SJCRH30 (cell line): ENCODE results near the gene ADGRG1. TPM values are rescaled to one million over a fixed set of nuclear protein-coding genes. Genes with fewer than 3 reads are reported as not detected.
"Not testable (repeated sequence)": the region's sequence is repeated elsewhere in the genome, so short reads cannot be mapped to it uniquely, and the experiment has no call there.

Experiments used
- DNase-seq, 2 experiments: peaks; one replicate each; pipeline ENCODE4 v3.0.0-alpha.2; 2015 to 2020
- H3K27ac ChIP-seq: fragments of 250-450 bp; sonication (Bioruptor Pico); 2 replicates; pipeline ENCODE4 v1.5.1; 2020; ENCODE audit warnings: mild to moderate bottlenecking, moderate library complexity
- H3K27me3 ChIP-seq: fragments of 250-450 bp; sonication (Bioruptor Pico); 2 replicates; pipeline ENCODE4 v1.5.1; 2020; ENCODE audit warnings: mild to moderate bottlenecking, moderate library complexity
- H3K36me3 ChIP-seq: fragments of 250-450 bp; sonication (Bioruptor Pico); 2 replicates; pipeline ENCODE4 v1.5.1; 2020; ENCODE audit warnings: mild to moderate bottlenecking, moderate library complexity
- H3K4me1 ChIP-seq: fragments of 250-450 bp; sonication (Bioruptor Pico); 2 replicates; pipeline ENCODE4 v1.5.1; 2020; ENCODE audit warnings: mild to moderate bottlenecking, moderate library complexity
- H3K4me3 ChIP-seq: fragments of 250-450 bp; sonication (Bioruptor Pico); 2 replicates; pipeline ENCODE4 v1.5.1; 2020; ENCODE audit warnings: mild to moderate bottlenecking, moderate library complexity
- H3K9me3 ChIP-seq: fragments of 250-450 bp; sonication (Bioruptor Pico); replicated peaks from 2 replicates; pipeline ENCODE4 v1.5.1; 2020; ENCODE audit warnings: mild to moderate bottlenecking, moderate library complexity
- total RNA-seq: library from RNA; depleted of rRNA; stranded (reverse); fragments of >200 nt; shearing (Covaris generic); gene quantifications from 2 replicates; pipeline ENCODE4 v1.2.3, GENCODE V29; 2014; rRNA removed

Gene ADGRG1
- total RNA-seq, 1 experiment from 2014 or later, result 0.32 TPM

- Histone ChIP-seq H3K4me3 (no peak overlapping the region), H3K4me1 (no peaks in the 10 kb centered on the region), H3K27ac (no peak overlapping the region), H3K36me3 (no peaks in the 10 kb centered on the region), H3K9me3 (no peaks in the 10 kb centered on the region), H3K27me3 (peaks cover 48% of the 10 kb centered on the region)
- DNase-seq, result no peak
Measured at GRCh38 chr16:57704011-57704904, 75.8 kb downstream of the ADGRG1 start.

GRCh38 chr16:57704905-57705852 lies 76.7 kb downstream of the ADGRG1 start:
- H3K4me3 ChIP-seq, result no peak overlapping the region
- no peaks in the 10 kb centered on the region for H3K4me1 ChIP-seq
- no peaks in the 10 kb centered on the region for H3K9me3 ChIP-seq
- peaks cover 46% of the 10 kb centered on the region for H3K27me3 ChIP-seq
- no peak overlapping the region for H3K27ac ChIP-seq
- H3K36me3 ChIP-seq, result no peaks in the 10 kb centered on the region
- no peak for DNase-seq

- H3K4me3 ChIP-seq, result no peak overlapping the region
- no peaks in the 10 kb centered on the region for H3K9me3 ChIP-seq
- H3K27ac ChIP-seq, result no peak overlapping the region
- H3K36me3 ChIP-seq, result no peaks in the 10 kb centered on the region
- no peaks in the 10 kb centered on the region for H3K4me1 ChIP-seq
- H3K27me3 ChIP-seq, result peaks cover 48% of the 10 kb centered on the region
- DNase-seq, result no peak
Measured at GRCh38 chr16:57706717-57707116, 78.3 kb downstream of the ADGRG1 start.

GRCh38 chr16:57707331-57707730 lies 78.9 kb downstream of the ADGRG1 start:
- Histone ChIP-seq H3K4me3 (no peak overlapping the region), H3K36me3 (no peaks in the 10 kb centered on the region), H3K9me3 (no peaks in the 10 kb centered on the region), H3K4me1 (no peaks in the 10 kb centered on the region), H3K27me3 (peaks cover 50% of the 10 kb centered on the region), H3K27ac (no peak overlapping the region)
- DNase-seq, result no peak

GRCh38 chr16:57708168-57708567 lies 79.7 kb downstream of the ADGRG1 start:
- Histone ChIP-seq H3K4me3 (no peak overlapping the region), H3K4me1 (no peaks in the 10 kb centered on the region), H3K9me3 (no peaks in the 10 kb centered on the region), H3K27me3 (peaks cover 53% of the 10 kb centered on the region), H3K27ac (no peak overlapping the region), H3K36me3 (no peaks in the 10 kb centered on the region)
- DNase-seq, result no peak

GRCh38 chr16:57709663-57710062 lies 81.2 kb downstream of the ADGRG1 start:
- H3K27me3 ChIP-seq, result peaks cover 60% of the 10 kb centered on the region
- no peak overlapping the region for H3K27ac ChIP-seq

GRCh38 chr16:57711346-57711745 lies 82.9 kb downstream of the ADGRG1 start:
- H3K4me3 ChIP-seq, result no peak overlapping the region
- no peaks in the 10 kb centered on the region for H3K4me1 ChIP-seq
- peaks cover 70% of the 10 kb centered on the region for H3K27me3 ChIP-seq
- no peaks in the 10 kb centered on the region for H3K9me3 ChIP-seq
- H3K36me3 ChIP-seq, result no peaks in the 10 kb centered on the region
- H3K27ac ChIP-seq, result no peak overlapping the region
- no peak for DNase-seq

More at GRCh38 chr16:57709663-57710062, 81.2 kb downstream of the ADGRG1 start:
- no peaks in the 10 kb centered on the region for H3K4me1 ChIP-seq
- no peaks in the 10 kb centered on the region for H3K9me3 ChIP-seq
- no peak overlapping the region for H3K4me3 ChIP-seq
- no peaks in the 10 kb centered on the region for H3K36me3 ChIP-seq
- no peak for DNase-seq

GRCh38 chr16:57711993-57712392 lies 83.6 kb downstream of the ADGRG1 start:
- no peak for DNase-seq
- H3K36me3 ChIP-seq, result no peaks in the 10 kb centered on the region
- H3K27me3 ChIP-seq, result peaks cover 70% of the 10 kb centered on the region
- H3K27ac ChIP-seq, result no peak overlapping the region
- no peaks in the 10 kb centered on the region for H3K4me1 ChIP-seq
- H3K4me3 ChIP-seq, result no peak overlapping the region
- no peaks in the 10 kb centered on the region for H3K9me3 ChIP-seq

GRCh38 chr16:57712569-57712968 lies 84.1 kb downstream of the ADGRG1 start:
- not testable (repeated sequence) for H3K4me3 ChIP-seq, H3K36me3 ChIP-seq, H3K4me1 ChIP-seq, DNase-seq, H3K27ac ChIP-seq, H3K9me3 ChIP-seq
- peaks cover 70% of the 10 kb centered on the region for H3K27me3 ChIP-seq

GRCh38 chr16:57713596-57713995 lies 85.2 kb downstream of the ADGRG1 start:
- Histone ChIP-seq H3K27me3 (peaks cover 60% of the 10 kb centered on the region), H3K27ac (no peak overlapping the region), H3K4me3 (no peak overlapping the region), H3K9me3 (no peaks in the 10 kb centered on the region), H3K4me1 (no peaks in the 10 kb centered on the region), H3K36me3 (no peaks in the 10 kb centered on the region)
- DNase-seq, result no peak

GRCh38 chr16:57714047-57714446 lies 85.6 kb downstream of the ADGRG1 start:
- no peak for DNase-seq
- no peak overlapping the region for H3K27ac ChIP-seq
- H3K9me3 ChIP-seq, result no peaks in the 10 kb centered on the region
- peaks cover 60% of the 10 kb centered on the region for H3K27me3 ChIP-seq
- H3K4me1 ChIP-seq, result no peaks in the 10 kb centered on the region
- H3K4me3 ChIP-seq, result no peak overlapping the region
- no peaks in the 10 kb centered on the region for H3K36me3 ChIP-seq

Other genes with a start within 250 kb of the ADGRG1 start
- not detected in 2 replicates for gene CCL17, start 223.9 kb upstream of the ADGRG1 start, total RNA-seq
- 84.8 and 90.5 TPM in 2 replicates for gene CIAPIN1, start 181.2 kb upstream of the ADGRG1 start, total RNA-seq
- gene COQ9, start 181.2 kb upstream of the ADGRG1 start, total RNA-seq, result 54.9 and 58.6 TPM in 2 replicates
- gene POLR2C, start 166.0 kb upstream of the ADGRG1 start, total RNA-seq, result 151 and 156 TPM in 2 replicates
- 10.4 and 13.0 TPM in 2 replicates for gene DOK4, start 142.1 kb upstream of the ADGRG1 start, total RNA-seq
- 9.7 and 11.1 TPM in 2 replicates for gene CCDC102A, start 92.1 kb upstream of the ADGRG1 start, total RNA-seq
- not detected in 2 replicates for gene ADGRG5, start 86.0 kb upstream of the ADGRG1 start, total RNA-seq
- not detected in 2 replicates for gene ADGRG3, start 39.7 kb downstream of the ADGRG1 start, total RNA-seq
- gene DRC7, start 66.2 kb downstream of the ADGRG1 start, total RNA-seq, result not detected in 2 replicates
- 35.2 and 38.9 TPM in 2 replicates for gene KATNB1, start 107.1 kb downstream of the ADGRG1 start, total RNA-seq
- gene KIFC3, start 173.9 kb downstream of the ADGRG1 start, total RNA-seq, result 11.4 and 11.8 TPM in 2 replicates